GM12801 (cell line): ENCODE results near the gene CSH2.

Source experiments
- TF ChIP-seq, protein P1 (sequence below): IDR thresholded peaks from one replicate; pipeline ENCODE4 v1.5.1; 2011; ENCODE audit warnings: control low read depth; ENCODE audit not compliant: insufficient read length; ENCODE audit errors: extremely low read depth

The CSH2 gene

GRCh38 chr17:63855185-63855584, 18.3 kb downstream of the CSH2 start:
- TF ChIP-seq, protein P1, sequence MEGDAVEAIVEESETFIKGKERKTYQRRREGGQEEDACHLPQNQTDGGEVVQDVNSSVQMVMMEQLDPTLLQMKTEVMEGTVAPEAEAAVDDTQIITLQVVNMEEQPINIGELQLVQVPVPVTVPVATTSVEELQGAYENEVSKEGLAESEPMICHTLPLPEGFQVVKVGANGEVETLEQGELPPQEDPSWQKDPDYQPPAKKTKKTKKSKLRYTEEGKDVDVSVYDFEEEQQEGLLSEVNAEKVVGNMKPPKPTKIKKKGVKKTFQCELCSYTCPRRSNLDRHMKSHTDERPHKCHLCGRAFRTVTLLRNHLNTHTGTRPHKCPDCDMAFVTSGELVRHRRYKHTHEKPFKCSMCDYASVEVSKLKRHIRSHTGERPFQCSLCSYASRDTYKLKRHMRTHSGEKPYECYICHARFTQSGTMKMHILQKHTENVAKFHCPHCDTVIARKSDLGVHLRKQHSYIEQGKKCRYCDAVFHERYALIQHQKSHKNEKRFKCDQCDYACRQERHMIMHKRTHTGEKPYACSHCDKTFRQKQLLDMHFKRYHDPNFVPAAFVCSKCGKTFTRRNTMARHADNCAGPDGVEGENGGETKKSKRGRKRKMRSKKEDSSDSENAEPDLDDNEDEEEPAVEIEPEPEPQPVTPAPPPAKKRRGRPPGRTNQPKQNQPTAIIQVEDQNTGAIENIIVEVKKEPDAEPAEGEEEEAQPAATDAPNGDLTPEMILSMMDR, result no peak

DNA sequence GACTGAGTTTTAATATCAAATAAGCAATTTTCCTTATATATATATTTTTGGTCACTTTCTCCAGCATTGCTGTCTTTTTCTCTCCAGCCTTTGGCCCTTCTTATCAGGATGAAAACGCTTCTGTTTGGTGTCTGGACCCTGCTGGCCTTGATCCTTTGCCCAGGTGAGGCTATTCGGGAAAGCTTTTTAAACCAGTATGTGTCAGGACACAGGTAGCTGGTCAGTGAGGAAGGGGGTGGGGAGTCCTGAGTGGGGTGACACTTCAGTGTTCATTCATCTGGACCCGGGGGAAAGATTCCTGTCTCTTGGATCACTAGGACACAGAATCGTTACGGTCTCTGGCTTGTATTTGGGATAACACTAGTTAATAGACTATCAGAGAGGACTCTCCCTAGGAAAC, 18.8 kb downstream of the CSH2 start:
- TF ChIP-seq, protein P1, result no peak

DNA sequence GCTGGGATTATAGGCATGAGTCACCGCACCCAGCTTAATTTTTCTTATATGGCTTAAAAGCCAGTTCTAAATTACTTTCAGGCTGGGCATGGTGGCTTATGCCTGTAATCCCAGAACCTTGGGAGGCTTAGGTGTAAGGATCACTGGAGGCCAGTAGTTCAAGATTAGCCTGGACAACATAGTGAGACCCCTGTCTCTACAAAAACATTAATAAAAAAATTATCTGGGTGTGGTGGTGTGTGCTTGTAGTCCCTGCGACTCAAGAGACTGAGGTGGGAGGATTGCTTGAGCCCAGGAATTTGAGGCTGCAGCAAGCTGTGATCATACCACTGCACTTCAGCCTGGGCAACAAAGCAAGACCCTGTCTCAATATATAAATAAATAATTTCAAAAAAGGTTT, 20.2 kb downstream of the CSH2 start:
- TF ChIP-seq, protein P1, result no peak

DNA sequence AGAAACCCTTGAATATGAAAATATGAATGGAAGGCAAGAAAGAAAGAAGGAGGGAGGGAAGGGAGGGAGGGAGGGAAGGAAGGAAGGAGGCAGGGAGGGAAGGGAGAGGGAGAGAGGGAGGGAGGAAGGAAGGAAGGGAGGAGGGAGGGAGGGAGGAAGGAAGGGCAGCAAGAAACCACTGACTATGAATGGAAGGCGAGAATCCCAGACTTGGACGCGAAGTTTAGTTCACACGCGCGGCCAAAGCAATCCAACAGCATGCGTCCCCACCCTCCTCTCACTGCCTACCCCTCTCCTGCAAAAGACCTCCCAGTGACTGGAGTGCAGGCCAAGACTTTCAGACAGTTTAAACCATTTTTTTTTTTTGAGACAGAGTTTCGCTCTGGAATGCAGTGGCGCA, 23.1 kb downstream of the CSH2 start:
- TF ChIP-seq, protein P1, result no peak

GRCh38 chr17:63848834-63849689, 24.4 kb downstream of the CSH2 start:
- TF ChIP-seq, protein P1, result no peak

DNA sequence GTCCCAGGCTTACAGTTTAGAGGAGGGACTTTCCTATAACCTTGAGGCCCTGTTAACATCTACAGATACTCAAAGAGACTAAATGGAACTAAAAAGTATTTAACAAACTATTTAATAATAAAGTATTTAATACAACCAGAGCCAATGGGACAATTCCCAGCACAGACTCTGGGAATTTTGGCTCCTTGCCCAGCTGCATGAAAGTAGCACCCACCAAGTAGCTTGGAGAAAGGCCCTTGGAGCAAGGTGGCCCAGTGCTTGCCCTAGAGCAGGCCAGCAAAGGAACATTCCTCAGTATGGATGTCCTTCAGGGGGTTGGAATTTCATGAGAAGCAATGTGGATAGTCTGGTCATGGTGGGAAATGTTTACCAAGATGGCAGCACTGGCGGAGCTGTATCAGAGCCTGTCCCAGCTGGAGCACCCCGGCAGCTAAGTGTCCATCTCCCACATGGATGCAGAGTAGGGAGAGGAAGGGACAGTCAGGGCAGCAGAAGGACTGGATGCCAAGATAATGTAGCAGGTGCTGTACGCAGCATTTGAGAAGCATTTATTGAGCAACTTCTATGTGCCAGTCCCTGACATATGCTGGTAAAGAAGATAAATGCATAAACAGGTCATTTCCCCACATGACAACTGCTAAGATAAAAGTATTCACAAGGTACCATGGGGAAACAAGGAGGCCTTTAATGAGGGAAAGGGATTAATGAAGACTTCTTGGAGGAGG, 25.8 kb downstream of the CSH2 start:
- TF ChIP-seq, protein P1, result no peak

GRCh38 chr17:63845509-63845908, 28.0 kb downstream of the CSH2 start:
- TF ChIP-seq, protein P1, result no peak
